Vagina (tissue), 2 donors: ENCODE measurements around the gene ADRB1. TPM values are rescaled to one million over a fixed set of nuclear protein-coding genes. Genes with fewer than 3 reads are reported as not detected.

Experiments
- DNase-seq, 2 donors: peaks; one replicate each; pipeline ENCODE4 v3.0.0-alpha.2; 2017; ENCODE audit errors: extremely low spot score in 2 of 2
- H3K27ac ChIP-seq: fragments of 200-600 bp; sonication (generic); one replicate; pipeline ENCODE4 v1.5.1; 2019
- H3K27me3 ChIP-seq: fragments of 200-600 bp; sonication (generic); one replicate; pipeline ENCODE4 v1.5.1; 2019
- H3K36me3 ChIP-seq, 2 donors: fragments of 200-600 bp; sonication (generic); one replicate each; pipeline ENCODE4 v1.5.1; 2017 to 2019
- H3K4me1 ChIP-seq: fragments of 200-600 bp; sonication (generic); one replicate; pipeline ENCODE4 v1.5.1; 2019
- H3K4me3 ChIP-seq, 2 donors: fragments of 200-600 bp; sonication (generic); 1 replicate in 1 of 2; 2 replicates in 1 of 2; pipeline ENCODE4 v1.5.1; 2016 to 2019
- H3K9me3 ChIP-seq: fragments of 200-600 bp; sonication (generic); one replicate; pipeline ENCODE4 v1.5.1; 2019
- CTCF ChIP-seq, 3 experiments: fragments of 450-650 bp in 2 of 3; fragments of 200-600 bp in 1 of 3; sonication (generic) in 1 of 3; IDR thresholded peaks; one replicate each; pipeline ENCODE4 v1.5.1; 2017 to 2019; ENCODE audit warnings: antibody characterized with exemption in 3 of 3, mild to moderate bottlenecking in 2 of 3, moderate library complexity in 2 of 3
- POLR2A ChIP-seq, 2 donors: fragments of 450-650 bp; IDR thresholded peaks; one replicate each; pipeline ENCODE4 v1.6.1; 2017; ENCODE audit warnings: antibody characterized with exemption in 2 of 2, mild to moderate bottlenecking in 2 of 2, moderate library complexity in 2 of 2
- POLR2AphosphoS5 ChIP-seq, 2 donors: sonication (generic); formaldehyde crosslinking; IDR thresholded peaks; one replicate each; pipeline ENCODE4 v1.9.0; 2017; ENCODE audit warnings: antibody characterized with exemption in 2 of 2, mild to moderate bottlenecking in 2 of 2, low read depth in 1 of 2; ENCODE audit not compliant: insufficient read depth in 1 of 2
- intact Hi-C: fragments of 100-400 bp; cut with DNase I; formaldehyde crosslinking; loops from one replicate; pipeline ENCODE4 v1.15.1; 2023
- total RNA-seq: library from RNA; depleted of rRNA; stranded (reverse); fragments of >200 nt; gene quantifications from one replicate; pipeline ENCODE4 v1.2.3, GENCODE V29; 2016

ADRB1 gene
- total RNA-seq, 1 donor from 2014 or later = not detected

DNA sequence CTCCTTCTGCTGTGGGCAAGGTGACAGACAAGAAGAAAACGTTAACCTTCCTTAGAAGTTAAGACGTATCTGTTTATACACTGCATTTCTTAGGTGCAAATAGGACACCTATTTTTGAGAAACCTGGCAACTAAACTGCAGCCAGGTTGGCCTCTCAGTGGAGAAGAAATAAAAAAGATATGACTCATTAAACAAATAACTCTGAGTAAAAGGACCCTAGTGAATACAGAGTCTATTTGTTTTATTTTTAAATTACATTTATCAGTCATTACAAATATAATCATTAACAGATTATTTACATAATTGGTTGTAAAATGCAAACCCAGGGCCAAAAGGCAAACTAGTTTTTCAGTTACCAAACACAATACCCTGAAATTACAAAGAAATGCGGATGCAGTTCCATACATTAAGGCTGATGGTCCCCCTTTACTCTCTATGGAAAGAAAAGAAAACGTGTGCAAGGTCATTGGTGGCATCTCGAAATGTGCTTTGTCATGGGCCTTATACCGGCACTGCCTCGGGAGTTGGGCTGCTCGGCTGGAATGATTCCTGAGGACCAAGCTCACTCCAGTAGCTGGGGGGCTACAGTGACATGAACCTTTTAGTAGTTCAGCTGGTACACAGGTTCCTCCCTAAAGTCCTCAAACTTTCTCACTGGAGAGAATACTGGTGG, 38.4 kb downstream of the ADRB1 start:
- Histone ChIP-seq H3K36me3 (no peaks in the 10 kb centered on the region), H3K4me3 (no peak overlapping the region), H3K9me3 (no peaks in the 10 kb centered on the region), H3K27ac (no peak overlapping the region), H3K27me3 (no peaks in the 10 kb centered on the region), H3K4me1 (no peaks in the 10 kb centered on the region)
- no peak for TF ChIP-seq CTCF (IDR thresholded peaks at IDR 0.05)
- no peak for TF ChIP-seq POLR2AphosphoS5 (IDR thresholded peaks at IDR 0.05; ENCODE audit: insufficient read depth in 1 of 2, low read depth in 1 of 2)
- TF ChIP-seq POLR2A (IDR thresholded peaks at IDR 0.05) = no peak
- no peak for DNase-seq
- intact Hi-C loops = no loop called here

DNA sequence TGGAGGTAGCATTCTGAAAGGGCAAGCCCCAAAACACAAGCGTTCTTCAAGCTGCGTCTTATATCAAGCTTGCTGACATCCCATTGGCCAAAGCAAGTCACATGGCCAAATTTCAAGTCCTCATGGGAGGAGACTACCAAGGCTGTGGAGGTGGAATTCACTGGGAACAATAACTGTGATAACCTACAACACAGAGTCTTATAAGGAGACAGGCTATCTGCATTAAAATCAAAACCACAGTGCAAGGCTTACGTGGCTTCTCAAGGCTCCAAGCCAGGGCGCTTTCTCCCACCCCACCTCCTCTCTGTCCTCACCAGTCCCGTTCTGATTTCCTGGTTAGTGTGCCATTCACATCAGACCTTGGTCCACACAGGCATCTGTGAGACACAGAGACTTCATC, 39.4 kb downstream of the ADRB1 start:
- Histone ChIP-seq H3K36me3 (no peaks in the 10 kb centered on the region), H3K27ac (no peak overlapping the region), H3K9me3 (no peaks in the 10 kb centered on the region), H3K27me3 (no peaks in the 10 kb centered on the region), H3K4me1 (no peaks in the 10 kb centered on the region), H3K4me3 (no peak overlapping the region)
- no peak for TF ChIP-seq POLR2AphosphoS5 (IDR thresholded peaks at IDR 0.05; ENCODE audit: insufficient read depth in 1 of 2, low read depth in 1 of 2)
- no peak for TF ChIP-seq CTCF (IDR thresholded peaks at IDR 0.05)
- TF ChIP-seq POLR2A (IDR thresholded peaks at IDR 0.05) = no peak
- intact Hi-C loops = no loop called here
- no peak for DNase-seq

DNA sequence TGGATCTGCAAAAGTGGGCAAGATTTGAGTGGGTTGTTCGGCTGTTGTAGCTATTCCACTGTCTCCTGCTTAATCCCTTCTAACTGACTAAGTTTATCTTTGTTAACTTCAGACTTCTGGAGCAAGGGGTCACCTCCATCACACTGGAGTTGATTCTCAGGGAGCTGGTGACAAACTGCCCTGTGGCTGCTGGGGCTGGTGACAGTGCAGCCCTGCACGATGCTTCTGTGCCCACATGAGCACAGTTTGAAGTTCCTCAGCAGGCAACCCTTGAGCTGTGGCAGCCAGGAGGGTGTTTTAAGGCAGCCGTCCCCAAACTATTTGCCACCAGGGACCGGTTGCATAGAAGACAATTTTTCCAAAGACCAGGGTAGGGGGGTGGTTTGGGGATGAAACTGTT, 40.5 kb downstream of the ADRB1 start:
- H3K27me3 ChIP-seq = no peaks in the 10 kb centered on the region
- no peak for DNase-seq
- H3K4me1 ChIP-seq = no peaks in the 10 kb centered on the region
- no peaks in the 10 kb centered on the region for H3K36me3 ChIP-seq
- no peak overlapping the region for H3K4me3 ChIP-seq
- intact Hi-C loops = no loop called here
- TF ChIP-seq POLR2A (IDR thresholded peaks at IDR 0.05) = no peak
- no peak for TF ChIP-seq CTCF (IDR thresholded peaks at IDR 0.05)
- TF ChIP-seq POLR2AphosphoS5 (IDR thresholded peaks at IDR 0.05; ENCODE audit: insufficient read depth in 1 of 2, low read depth in 1 of 2) = no peak
- no peaks in the 10 kb centered on the region for H3K9me3 ChIP-seq
- no peak overlapping the region for H3K27ac ChIP-seq

GRCh38 chr10:114087255-114087654, 43.6 kb downstream of the ADRB1 start:
- no peak for TF ChIP-seq CTCF (IDR thresholded peaks at IDR 0.05)
- no peak for TF ChIP-seq POLR2AphosphoS5 (IDR thresholded peaks at IDR 0.05; ENCODE audit: insufficient read depth in 1 of 2, low read depth in 1 of 2)
- TF ChIP-seq POLR2A (IDR thresholded peaks at IDR 0.05) = no peak
- no peak for DNase-seq
- Histone ChIP-seq H3K27me3 (no peaks in the 10 kb centered on the region), H3K9me3 (no peaks in the 10 kb centered on the region), H3K27ac (no peak overlapping the region), H3K4me3 (no peak overlapping the region), H3K4me1 (no peaks in the 10 kb centered on the region), H3K36me3 (no peaks in the 10 kb centered on the region)
- intact Hi-C loops = no loop called here

- H3K27me3 ChIP-seq = no peaks in the 10 kb centered on the region
- H3K4me1 ChIP-seq = no peaks in the 10 kb centered on the region
- intact Hi-C loops = no loop called here
- no peak overlapping the region for H3K27ac ChIP-seq
- TF ChIP-seq POLR2A (IDR thresholded peaks at IDR 0.05) = no peak
- no peak for TF ChIP-seq POLR2AphosphoS5 (IDR thresholded peaks at IDR 0.05; ENCODE audit: insufficient read depth in 1 of 2, low read depth in 1 of 2)
- TF ChIP-seq CTCF (IDR thresholded peaks at IDR 0.05) = no peak
- DNase-seq = no peak
- no peak overlapping the region for H3K4me3 ChIP-seq
- H3K36me3 ChIP-seq = no peaks in the 10 kb centered on the region
- no peaks in the 10 kb centered on the region for H3K9me3 ChIP-seq
These were observed 44.0 kb downstream of the ADRB1 start for GRCh38 chr10:114087655-114088054.
